Karpas-422 (cell line): ENCODE data around the gene CASTOR2. TPM values are rescaled to one million over a fixed set of nuclear protein-coding genes. Genes with fewer than 3 reads are reported as not detected.
"Not testable (repeated sequence)": the region's sequence is repeated elsewhere in the genome, so short reads cannot be mapped to it uniquely, and the experiment has no call there.

ENCODE experiments used
- DNase-seq: peaks from one replicate; pipeline ENCODE4 v3.0.0-alpha.2; 2015
- H2AFZ ChIP-seq: fragments of 200-600 bp; sonication (generic); 2 replicates; pipeline ENCODE4 v1.6.1; 2014; ENCODE audit warnings: antibody characterized with exemption, low read length, mixed read lengths
- H3K27ac ChIP-seq: fragments of 200-600 bp; sonication (generic); 2 replicates; pipeline ENCODE4 v1.5.1; 2014; ENCODE audit warnings: mild to moderate bottlenecking, low read length, moderate library complexity
- H3K27me3 ChIP-seq: fragments of 200-600 bp; sonication (generic); 2 replicates; pipeline ENCODE4 v1.6.1; 2014; ENCODE audit warnings: low read length, mixed read lengths
- H3K36me3 ChIP-seq: fragments of 200-600 bp; sonication (generic); 2 replicates; pipeline ENCODE4 v1.6.1; 2014; ENCODE audit warnings: low read length, mixed read lengths; ENCODE audit not compliant: insufficient read depth
- H3K4me1 ChIP-seq: fragments of 200-600 bp; sonication (generic); 2 replicates; pipeline ENCODE4 v1.6.1; 2014; ENCODE audit warnings: mild to moderate bottlenecking, low read length, mixed read lengths
- H3K4me2 ChIP-seq: fragments of 200-600 bp; sonication (generic); 2 replicates; pipeline ENCODE4 v1.6.1; 2014; ENCODE audit warnings: low read length, low read depth, mild to moderate bottlenecking; ENCODE audit not compliant: poor library complexity, severe bottlenecking
- H3K4me3 ChIP-seq: fragments of 200-600 bp; sonication (generic); 2 replicates; pipeline ENCODE4 v1.5.1; 2014; ENCODE audit warnings: mild to moderate bottlenecking, antibody characterized with exemption, low read length, mixed read lengths
- H3K79me2 ChIP-seq: fragments of 200-600 bp; sonication (generic); 2 replicates; pipeline ENCODE4 v1.6.1; 2014; ENCODE audit warnings: mild to moderate bottlenecking, low read length, mixed read lengths
- H3K9ac ChIP-seq: fragments of 200-600 bp; sonication (generic); 2 replicates; pipeline ENCODE4 v1.6.0; 2014; ENCODE audit warnings: low read length
- H3K9me2 ChIP-seq: fragments of 200-600 bp; sonication (generic), shearing (Covaris generic); replicated peaks from 2 replicates; pipeline ENCODE4 v1.6.0; 2014; ENCODE audit warnings: mild to moderate bottlenecking, low read length, moderate library complexity; ENCODE audit not compliant: insufficient read depth
- H3K9me3 ChIP-seq: fragments of 300-700, 200-600 bp; sonication (generic); 2 replicates; pipeline ENCODE4 v1.6.1; 2014; ENCODE audit warnings: low read length, mixed read lengths
- H4K20me1 ChIP-seq: fragments of 200-600 bp; sonication (generic); 2 replicates; pipeline ENCODE4 v1.6.1; 2014; ENCODE audit warnings: mild to moderate bottlenecking, antibody characterized with exemption, low read length, low read depth; ENCODE audit not compliant: insufficient read depth
- total RNA-seq: library from RNA; depleted of rRNA; stranded (reverse); fragments of >200 nt; shearing (Covaris generic); gene quantifications from 2 replicates; pipeline ENCODE4 v1.2.3, GENCODE V29; 2014; ENCODE audit warnings: low replicate concordance

Gene CASTOR2
- total RNA-seq, 1 experiment from 2014 or later = 0.30 TPM

DNA sequence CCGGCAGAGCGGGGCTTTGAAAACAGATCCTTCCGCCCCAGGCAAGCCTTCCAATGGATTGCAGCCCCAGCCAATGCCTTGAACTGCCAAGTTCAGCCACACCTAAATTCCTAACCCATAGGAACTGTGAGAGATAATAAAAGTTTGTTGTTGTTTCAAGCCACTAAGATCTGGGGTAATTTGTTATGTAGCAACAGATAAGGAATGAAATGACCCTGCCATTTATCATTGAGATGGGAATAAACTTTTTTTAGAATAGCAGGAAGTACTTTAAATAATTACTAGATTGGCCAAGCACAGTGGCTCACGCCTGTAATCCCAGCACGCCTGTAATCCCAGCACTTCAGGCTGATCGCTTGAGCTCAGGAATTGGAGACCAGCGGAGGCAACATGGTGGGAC is 11.5 kb downstream of the CASTOR2 start:
- H3K27ac ChIP-seq, H4K20me1 ChIP-seq, H3K36me3 ChIP-seq, DNase-seq, H2AFZ ChIP-seq, H3K4me1 ChIP-seq, H3K4me3 ChIP-seq, H3K9ac ChIP-seq, H3K79me2 ChIP-seq, H3K27me3 ChIP-seq, H3K9me2 ChIP-seq, H3K4me2 ChIP-seq, H3K9me3 ChIP-seq: not testable (repeated sequence)

DNA sequence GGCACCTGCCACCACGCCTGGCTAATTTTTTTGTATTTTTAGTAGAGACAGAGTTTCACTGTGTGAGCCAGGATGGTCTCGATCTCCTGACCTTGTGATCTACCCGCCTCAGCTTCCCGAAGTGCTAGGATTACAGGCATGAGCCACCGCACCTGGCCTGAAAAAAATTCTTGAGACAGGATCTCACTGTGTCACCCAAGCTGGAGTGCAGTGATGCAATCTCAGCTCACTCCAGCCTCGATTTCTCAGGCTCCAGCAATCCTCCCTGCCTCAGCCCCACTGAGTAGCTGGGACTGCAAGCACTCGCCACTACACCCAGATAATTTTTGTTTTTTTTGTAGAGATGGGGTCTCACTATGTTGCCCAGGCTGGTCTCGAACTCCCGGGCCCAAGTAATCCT is 13.0 kb downstream of the CASTOR2 start:
- H3K36me3 ChIP-seq, H3K9ac ChIP-seq, H3K27ac ChIP-seq, H2AFZ ChIP-seq, H3K4me1 ChIP-seq, H4K20me1 ChIP-seq, H3K9me2 ChIP-seq, H3K4me3 ChIP-seq, H3K27me3 ChIP-seq, H3K4me2 ChIP-seq, DNase-seq, H3K9me3 ChIP-seq, H3K79me2 ChIP-seq: not testable (repeated sequence)

DNA sequence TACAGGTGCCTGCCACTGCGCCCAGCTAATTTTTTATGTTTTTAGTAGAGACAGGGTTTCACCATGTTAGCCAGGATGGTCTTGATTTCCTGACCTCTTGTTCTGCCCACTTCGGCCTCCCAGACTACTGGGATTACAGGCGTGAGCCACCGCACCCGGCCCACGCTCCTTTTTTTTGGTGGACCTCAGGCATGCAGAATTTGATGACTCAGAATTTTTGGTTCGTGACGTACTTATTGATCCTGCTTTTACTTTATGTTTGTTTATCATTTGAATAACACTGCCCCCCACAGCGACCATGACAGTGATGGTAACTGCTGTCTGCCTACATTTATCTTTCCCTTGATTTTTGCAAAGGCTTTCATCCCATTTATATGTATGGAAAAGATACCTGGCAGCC is 23.9 kb downstream of the CASTOR2 start:
- not testable (repeated sequence) for H3K9me3 ChIP-seq, H3K36me3 ChIP-seq, H3K9me2 ChIP-seq, DNase-seq, H3K27me3 ChIP-seq, H3K27ac ChIP-seq, H3K4me3 ChIP-seq, H3K4me2 ChIP-seq, H4K20me1 ChIP-seq, H3K79me2 ChIP-seq, H3K9ac ChIP-seq, H2AFZ ChIP-seq, H3K4me1 ChIP-seq

DNA sequence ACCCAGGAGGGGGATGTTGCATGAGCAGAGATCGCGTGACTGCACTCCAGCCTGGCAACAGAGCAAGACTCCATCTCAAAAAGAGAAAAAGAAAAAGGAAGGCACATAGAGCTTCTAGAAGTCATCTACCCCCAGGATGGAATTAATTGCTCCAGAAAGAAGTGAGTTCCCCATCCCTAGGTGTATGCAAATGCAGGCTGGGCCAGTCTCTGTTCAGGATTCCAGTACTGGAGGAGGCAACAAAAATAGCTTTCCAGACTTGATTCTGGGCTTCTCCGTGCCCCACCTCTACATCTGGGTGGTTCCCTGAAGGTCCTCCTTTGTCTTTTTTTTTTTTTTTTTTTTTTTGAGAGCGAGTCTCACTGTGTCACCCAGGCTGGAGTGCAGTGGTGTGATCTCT is 28.6 kb downstream of the CASTOR2 start:
- H3K36me3 ChIP-seq = no peaks in the 10 kb centered on the region
- no peaks in the 10 kb centered on the region for H3K4me1 ChIP-seq
- H3K9me3 ChIP-seq = no peaks in the 10 kb centered on the region
- H2AFZ ChIP-seq = no peak overlapping the region
- no peak overlapping the region for H3K4me2 ChIP-seq
- no peak overlapping the region for H3K4me3 ChIP-seq
- H4K20me1 ChIP-seq = no peaks in the 10 kb centered on the region
- H3K27me3 ChIP-seq = no peaks in the 10 kb centered on the region
- no peak for DNase-seq
- H3K9me2 ChIP-seq = no peaks in the 10 kb centered on the region
- H3K9ac ChIP-seq = no peak overlapping the region
- H3K79me2 ChIP-seq = no peaks in the 10 kb centered on the region
- H3K27ac ChIP-seq = no peak overlapping the region

DNA sequence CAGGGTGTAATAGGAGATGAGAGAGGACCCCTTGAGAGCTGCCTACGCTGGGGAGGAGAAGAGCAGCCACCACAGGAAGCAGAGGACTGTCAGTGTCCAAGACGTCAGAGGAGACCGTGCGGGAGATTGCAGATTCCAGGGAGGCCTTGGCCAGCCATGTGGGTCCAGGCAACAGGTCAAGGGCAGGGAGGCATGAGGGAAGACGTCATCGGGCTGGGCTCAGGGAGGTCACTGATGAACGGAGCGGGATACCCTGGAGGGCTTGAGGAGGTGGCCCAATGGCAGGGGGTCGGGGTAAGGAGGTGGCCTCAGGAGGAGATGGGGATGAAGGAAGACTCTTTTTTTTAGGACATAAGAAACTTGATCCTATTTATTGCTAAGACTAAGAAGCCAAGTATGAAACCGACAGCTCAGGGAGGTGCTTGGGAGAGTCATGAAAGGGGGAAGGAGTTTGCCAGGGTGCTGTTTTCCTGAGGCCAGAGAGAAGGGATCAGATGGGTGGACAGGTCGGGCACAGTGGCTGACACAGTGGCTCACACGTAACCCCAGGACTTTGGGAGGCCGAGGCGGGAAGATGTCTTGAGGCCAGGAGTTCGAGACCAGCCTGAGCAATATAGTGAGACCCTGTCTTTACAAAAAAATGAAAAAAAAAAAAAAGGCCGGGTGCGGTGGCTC is 30.5 kb downstream of the CASTOR2 start:
- H3K9ac ChIP-seq = not testable (repeated sequence)

DNA sequence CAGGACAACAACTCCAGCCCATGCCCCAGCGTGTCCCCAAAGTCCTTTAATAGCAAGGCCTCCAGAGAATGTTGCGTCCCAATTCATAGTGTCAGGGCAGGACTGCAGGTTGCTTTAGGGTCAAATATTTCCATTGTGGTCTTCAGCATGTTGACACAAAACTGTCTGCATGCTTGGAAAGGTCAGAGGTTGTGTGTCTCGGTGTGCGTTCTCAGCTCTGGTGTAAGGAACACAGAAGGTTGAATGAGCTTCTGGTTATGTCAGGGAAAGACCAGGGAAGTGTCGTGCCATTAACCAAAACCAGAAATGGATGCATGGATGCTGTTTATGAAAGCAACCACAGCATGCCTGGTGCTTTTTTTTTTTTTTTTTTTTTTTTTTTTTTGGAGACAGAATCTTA is 31.9 kb downstream of the CASTOR2 start:
- not testable (repeated sequence) for H4K20me1 ChIP-seq, DNase-seq, H3K4me3 ChIP-seq, H3K36me3 ChIP-seq, H3K27me3 ChIP-seq, H3K79me2 ChIP-seq, H3K4me1 ChIP-seq, H3K4me2 ChIP-seq, H2AFZ ChIP-seq, H3K9ac ChIP-seq, H3K27ac ChIP-seq, H3K9me2 ChIP-seq, H3K9me3 ChIP-seq

More for the DNA sequence above, 30.5 kb downstream of the CASTOR2 start:
- H3K4me1 ChIP-seq, H3K27me3 ChIP-seq, H3K27ac ChIP-seq, H3K9me2 ChIP-seq, H3K9me3 ChIP-seq, H2AFZ ChIP-seq, H4K20me1 ChIP-seq, H3K36me3 ChIP-seq, DNase-seq, H3K4me2 ChIP-seq, H3K4me3 ChIP-seq, H3K79me2 ChIP-seq: not testable (repeated sequence)

DNA sequence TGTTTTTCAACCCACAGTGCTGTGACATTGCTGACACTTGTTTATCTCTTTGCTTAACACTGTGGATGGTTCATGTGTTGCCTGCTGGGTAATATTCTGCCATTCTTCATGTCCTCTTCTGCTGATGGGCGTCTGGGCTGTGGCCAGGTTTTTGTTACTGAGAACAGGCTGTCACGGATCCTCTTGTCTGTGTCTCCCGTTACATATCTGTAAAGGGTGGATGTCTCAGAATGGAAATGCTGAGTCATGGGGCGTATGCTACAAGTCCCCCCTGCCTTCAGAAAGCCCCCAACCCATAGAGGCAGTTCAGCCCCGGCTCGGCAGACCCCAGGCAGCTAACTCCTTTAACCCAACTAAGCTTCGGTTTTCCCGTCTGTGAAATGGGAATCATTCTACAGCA is 33.3 kb downstream of the CASTOR2 start:
- H3K9me2 ChIP-seq, H3K27ac ChIP-seq, H4K20me1 ChIP-seq, H3K4me2 ChIP-seq, H3K4me1 ChIP-seq, H3K79me2 ChIP-seq, H3K4me3 ChIP-seq, H3K9ac ChIP-seq, H3K9me3 ChIP-seq, H3K27me3 ChIP-seq, DNase-seq, H2AFZ ChIP-seq, H3K36me3 ChIP-seq: not testable (repeated sequence)

DNA sequence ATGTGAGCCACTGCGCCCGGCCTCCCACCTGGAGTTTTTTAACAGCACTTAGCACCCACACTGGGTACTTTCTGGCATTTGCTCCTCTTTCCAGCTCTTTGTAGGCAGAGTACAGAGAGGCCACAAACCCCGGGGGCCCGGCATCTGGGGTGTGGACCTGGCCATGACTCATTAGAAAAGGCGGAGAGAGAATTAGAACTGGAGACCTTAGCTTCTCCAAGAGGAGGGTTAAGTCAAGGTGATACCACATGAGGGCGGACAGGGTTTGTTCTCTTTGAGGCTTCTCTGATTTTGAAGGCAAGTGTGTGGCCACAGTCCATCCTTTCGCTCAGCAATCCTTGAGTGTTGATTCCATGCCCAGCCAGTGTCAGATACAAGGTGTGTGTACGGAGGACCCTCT is 36.9 kb downstream of the CASTOR2 start:
- not testable (repeated sequence) for H3K9me3 ChIP-seq, H3K9me2 ChIP-seq, H4K20me1 ChIP-seq, H3K79me2 ChIP-seq, H3K4me2 ChIP-seq, H3K9ac ChIP-seq, H3K27me3 ChIP-seq, H3K36me3 ChIP-seq, H3K4me1 ChIP-seq, DNase-seq, H2AFZ ChIP-seq, H3K27ac ChIP-seq, H3K4me3 ChIP-seq

DNA sequence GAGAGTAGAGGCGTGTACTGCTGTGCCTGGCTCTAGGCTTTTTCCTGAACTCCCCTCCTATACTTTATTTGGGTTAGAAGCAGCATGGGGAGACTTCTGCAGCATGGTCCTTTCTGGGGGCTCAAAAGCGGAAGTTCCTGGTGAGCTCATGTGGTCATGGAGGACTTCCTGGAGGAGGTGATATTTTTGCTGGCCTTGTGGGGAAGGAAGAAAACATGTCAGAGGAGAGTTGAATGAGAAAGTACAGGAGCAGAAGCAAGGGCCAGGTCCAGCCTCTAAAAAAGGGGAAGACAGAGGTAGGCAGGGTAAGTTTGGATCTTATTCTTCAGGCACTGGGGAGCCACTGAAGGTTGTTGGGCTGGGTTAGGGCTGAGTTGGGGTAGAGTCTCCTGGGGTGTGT is 45.5 kb downstream of the CASTOR2 start:
- no peaks in the 10 kb centered on the region for H3K79me2 ChIP-seq
- no peaks in the 10 kb centered on the region for H3K27me3 ChIP-seq
- H3K4me3 ChIP-seq = no peak overlapping the region
- no peaks in the 10 kb centered on the region for H3K36me3 ChIP-seq
- H3K9ac ChIP-seq = no peak overlapping the region
- H3K4me2 ChIP-seq = no peak overlapping the region
- no peaks in the 10 kb centered on the region for H3K4me1 ChIP-seq
- H3K9me2 ChIP-seq = no peaks in the 10 kb centered on the region
- no peak for DNase-seq
- H3K27ac ChIP-seq = no peak overlapping the region
- no peaks in the 10 kb centered on the region for H4K20me1 ChIP-seq
- no peaks in the 10 kb centered on the region for H3K9me3 ChIP-seq
- no peak overlapping the region for H2AFZ ChIP-seq
